ENCODE data around the gene CLDN22. TPM values are rescaled to one million over a fixed set of nuclear protein-coding genes. Genes with fewer than 3 reads are reported as not detected.

Gene CLDN22
- total and polyA plus RNA-seq, 4 donors, result 0.05 TPM; not detected in 3

DNA sequence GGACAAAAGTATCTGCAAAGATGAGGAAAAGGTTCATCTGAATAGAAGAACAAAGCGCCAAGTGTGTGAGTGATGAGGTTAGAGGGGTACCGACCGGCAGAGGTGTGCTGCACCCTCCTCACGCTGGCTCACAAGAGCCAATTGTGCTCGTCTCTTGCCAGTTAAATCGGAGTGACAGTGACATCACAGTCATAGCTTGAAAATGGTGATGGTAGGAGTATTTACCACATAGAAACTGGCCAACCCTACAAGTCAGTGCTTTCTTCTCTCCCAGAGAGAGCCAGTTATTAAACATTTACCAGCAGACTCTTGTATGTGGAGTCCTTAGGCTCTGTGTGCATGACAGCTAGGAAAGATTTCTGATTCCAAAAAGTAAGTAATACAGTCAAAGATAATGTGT is 32.4 kb downstream of the CLDN22 start:
- H3K27ac ChIP-seq (ENCODE audit: low read depth in 1 of 2, low read length in 2 of 2), result peak overlapping the region in 1 of 2 donors; percentile 21
- WGBS, result 65% methylated on average over 6 of the region's 6 CpGs
- peaks cover 2 to 41% (median 23%) of the 10 kb centered on the region in 4 donors for H3K36me3 ChIP-seq (ENCODE audit: control insufficient read depth in 4 of 4, insufficient read depth in 3 of 4, low read depth in 1 of 4, low read length in 3 of 4)

DNA sequence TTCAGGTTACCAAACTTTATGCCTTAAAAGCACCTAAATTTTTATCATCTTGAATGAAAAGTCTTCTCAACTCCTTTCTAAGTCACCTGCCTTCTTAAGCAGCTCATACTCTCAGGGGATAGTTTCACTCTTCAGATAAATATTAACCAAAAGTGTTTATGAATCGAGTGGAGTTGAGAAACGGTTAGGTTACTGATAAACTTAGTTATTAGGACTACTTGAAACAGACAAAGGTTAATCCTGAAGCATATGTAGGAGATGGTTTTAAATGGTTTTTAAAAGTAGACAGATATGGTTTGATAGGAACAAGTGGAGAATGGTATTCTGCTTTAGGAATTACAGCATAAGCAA is 32.8 kb downstream of the CLDN22 start:
- peak overlapping the region in 1 of 2 donors; percentile 21 for H3K27ac ChIP-seq (ENCODE audit: low read depth in 1 of 2, low read length in 2 of 2)
- DNase-seq (ENCODE audit: low spot score), result no peak
- TF ChIP-seq YY1 (IDR thresholded peaks at IDR 0.05) (no peak), HNF4A (conservative IDR thresholded peaks at IDR 0.05) (peak in 1 of 2 donors; percentile 8)
- 25% methylated on average over 2 of the region's 2 CpGs for WGBS
- no peak overlapping the region for H3K9ac ChIP-seq (ENCODE audit: low read depth in 1 of 2, low read length in 2 of 2)
- peaks cover 3 to 32% (median 23%) of the 10 kb centered on the region in 4 donors for H3K4me1 ChIP-seq (ENCODE audit: control insufficient read depth in 4 of 4, insufficient read depth in 4 of 4, low read length in 3 of 4)
- no peaks in the 10 kb centered on the region for H3K9me3 ChIP-seq (ENCODE audit: control insufficient read depth in 4 of 4, low read length in 3 of 4)
- no peak overlapping the region for H3K4me3 ChIP-seq (ENCODE audit: low read depth in 1 of 3, low read length in 3 of 3)
- peaks cover 2 to 41% (median 25%) of the 10 kb centered on the region in 4 donors for H3K36me3 ChIP-seq (ENCODE audit: control insufficient read depth in 4 of 4, insufficient read depth in 3 of 4, low read depth in 1 of 4, low read length in 3 of 4)
- H3K27me3 ChIP-seq (ENCODE audit: control insufficient read depth in 4 of 4, insufficient read depth in 4 of 4, low read length in 3 of 4), result no peaks in the 10 kb centered on the region

More for the DNA sequence above, 32.4 kb downstream of the CLDN22 start:
- no peak for DNase-seq (ENCODE audit: low spot score)
- H3K9ac ChIP-seq (ENCODE audit: low read depth in 1 of 2, low read length in 2 of 2), result no peak overlapping the region
- no peaks in the 10 kb centered on the region for H3K27me3 ChIP-seq (ENCODE audit: control insufficient read depth in 4 of 4, insufficient read depth in 4 of 4, low read length in 3 of 4)
- peaks cover 3 to 32% (median 23%) of the 10 kb centered on the region in 4 donors for H3K4me1 ChIP-seq (ENCODE audit: control insufficient read depth in 4 of 4, insufficient read depth in 4 of 4, low read length in 3 of 4)
- TF ChIP-seq HNF4G (IDR thresholded peaks at IDR 0.05), result no peak
- TF ChIP-seq NR2F2 (IDR thresholded peaks at IDR 0.05), result no peak
- no peak for TF ChIP-seq HNF4A (conservative IDR thresholded peaks at IDR 0.05)
- TF ChIP-seq FOXA1 (IDR thresholded peaks at IDR 0.05), result no peak
- TF ChIP-seq YY1 (IDR thresholded peaks at IDR 0.05), result no peak
- H3K4me3 ChIP-seq (ENCODE audit: low read depth in 1 of 3, low read length in 3 of 3), result no peak overlapping the region
- H3K9me3 ChIP-seq (ENCODE audit: control insufficient read depth in 4 of 4, low read length in 3 of 4), result no peaks in the 10 kb centered on the region

DNA sequence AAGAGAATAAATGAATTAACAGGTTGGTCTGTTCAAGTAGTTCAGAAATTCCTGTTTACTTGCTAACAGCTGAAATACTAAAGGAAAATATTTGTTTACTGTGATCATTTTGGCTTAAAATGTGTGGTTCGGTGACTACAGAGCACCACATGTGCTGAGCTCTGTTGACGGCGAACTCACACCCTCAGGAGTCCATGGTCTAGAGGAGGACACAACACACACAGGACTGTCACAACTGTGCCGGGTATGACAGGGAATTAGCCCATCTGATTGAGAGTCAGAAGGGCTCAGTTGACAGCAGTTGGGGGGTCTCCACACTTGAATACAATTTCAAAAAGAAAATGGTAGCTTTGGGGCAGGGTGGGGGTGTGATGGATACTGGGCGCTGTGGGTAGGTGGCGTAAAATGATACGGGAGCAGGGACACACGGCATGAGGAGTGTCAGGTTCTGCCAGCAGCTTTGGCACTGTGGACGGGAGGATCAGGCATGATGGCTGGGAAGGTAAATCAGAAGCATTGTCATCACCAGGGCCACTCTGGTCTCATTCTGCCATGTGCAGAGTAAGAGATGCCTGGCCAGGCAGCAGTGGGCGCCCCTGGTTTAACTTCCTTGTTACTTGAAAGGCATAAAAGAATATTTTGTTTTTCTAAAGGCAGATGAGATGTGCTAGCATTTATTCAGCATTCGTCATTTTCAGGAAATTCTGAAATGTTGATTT is 33.3 kb downstream of the CLDN22 start:
- H3K4me1 ChIP-seq (ENCODE audit: control insufficient read depth in 4 of 4, insufficient read depth in 4 of 4, low read length in 3 of 4), result peaks cover 3 to 36% (median 23%) of the 10 kb centered on the region in 4 donors
- 70% methylated on average over 11 of the region's 11 CpGs for WGBS
- H3K27ac ChIP-seq (ENCODE audit: low read depth in 1 of 2, low read length in 2 of 2), result peak overlapping the region; percentile 21 to 36
- TF ChIP-seq, protein P1, sequence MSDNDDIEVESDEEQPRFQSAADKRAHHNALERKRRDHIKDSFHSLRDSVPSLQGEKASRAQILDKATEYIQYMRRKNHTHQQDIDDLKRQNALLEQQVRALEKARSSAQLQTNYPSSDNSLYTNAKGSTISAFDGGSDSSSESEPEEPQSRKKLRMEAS (IDR thresholded peaks at IDR 0.05), result no peak
- TF ChIP-seq EGR1 (IDR thresholded peaks at IDR 0.05; ENCODE audit: low read depth in 2 of 2) (no peak), HNF4A (conservative IDR thresholded peaks at IDR 0.05) (no peak), RAD21 (IDR thresholded peaks at IDR 0.05) (no peak), FOXA2 (IDR thresholded peaks at IDR 0.05) (no peak), YY1 (IDR thresholded peaks at IDR 0.05) (no peak), JUND (IDR thresholded peaks at IDR 0.05) (no peak), RXRA (IDR thresholded peaks at IDR 0.05) (no peak), FOXA1 (IDR thresholded peaks at IDR 0.05) (no peak)
- TF ChIP-seq, protein P2, sequence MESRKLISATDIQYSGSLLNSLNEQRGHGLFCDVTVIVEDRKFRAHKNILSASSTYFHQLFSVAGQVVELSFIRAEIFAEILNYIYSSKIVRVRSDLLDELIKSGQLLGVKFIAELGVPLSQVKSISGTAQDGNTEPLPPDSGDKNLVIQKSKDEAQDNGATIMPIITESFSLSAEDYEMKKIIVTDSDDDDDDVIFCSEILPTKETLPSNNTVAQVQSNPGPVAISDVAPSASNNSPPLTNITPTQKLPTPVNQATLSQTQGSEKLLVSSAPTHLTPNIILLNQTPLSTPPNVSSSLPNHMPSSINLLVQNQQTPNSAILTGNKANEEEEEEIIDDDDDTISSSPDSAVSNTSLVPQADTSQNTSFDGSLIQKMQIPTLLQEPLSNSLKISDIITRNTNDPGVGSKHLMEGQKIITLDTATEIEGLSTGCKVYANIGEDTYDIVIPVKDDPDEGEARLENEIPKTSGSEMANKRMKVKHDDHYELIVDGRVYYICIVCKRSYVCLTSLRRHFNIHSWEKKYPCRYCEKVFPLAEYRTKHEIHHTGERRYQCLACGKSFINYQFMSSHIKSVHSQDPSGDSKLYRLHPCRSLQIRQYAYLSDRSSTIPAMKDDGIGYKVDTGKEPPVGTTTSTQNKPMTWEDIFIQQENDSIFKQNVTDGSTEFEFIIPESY (IDR thresholded peaks at IDR 0.05), result no peak
- TF ChIP-seq, protein P3, sequence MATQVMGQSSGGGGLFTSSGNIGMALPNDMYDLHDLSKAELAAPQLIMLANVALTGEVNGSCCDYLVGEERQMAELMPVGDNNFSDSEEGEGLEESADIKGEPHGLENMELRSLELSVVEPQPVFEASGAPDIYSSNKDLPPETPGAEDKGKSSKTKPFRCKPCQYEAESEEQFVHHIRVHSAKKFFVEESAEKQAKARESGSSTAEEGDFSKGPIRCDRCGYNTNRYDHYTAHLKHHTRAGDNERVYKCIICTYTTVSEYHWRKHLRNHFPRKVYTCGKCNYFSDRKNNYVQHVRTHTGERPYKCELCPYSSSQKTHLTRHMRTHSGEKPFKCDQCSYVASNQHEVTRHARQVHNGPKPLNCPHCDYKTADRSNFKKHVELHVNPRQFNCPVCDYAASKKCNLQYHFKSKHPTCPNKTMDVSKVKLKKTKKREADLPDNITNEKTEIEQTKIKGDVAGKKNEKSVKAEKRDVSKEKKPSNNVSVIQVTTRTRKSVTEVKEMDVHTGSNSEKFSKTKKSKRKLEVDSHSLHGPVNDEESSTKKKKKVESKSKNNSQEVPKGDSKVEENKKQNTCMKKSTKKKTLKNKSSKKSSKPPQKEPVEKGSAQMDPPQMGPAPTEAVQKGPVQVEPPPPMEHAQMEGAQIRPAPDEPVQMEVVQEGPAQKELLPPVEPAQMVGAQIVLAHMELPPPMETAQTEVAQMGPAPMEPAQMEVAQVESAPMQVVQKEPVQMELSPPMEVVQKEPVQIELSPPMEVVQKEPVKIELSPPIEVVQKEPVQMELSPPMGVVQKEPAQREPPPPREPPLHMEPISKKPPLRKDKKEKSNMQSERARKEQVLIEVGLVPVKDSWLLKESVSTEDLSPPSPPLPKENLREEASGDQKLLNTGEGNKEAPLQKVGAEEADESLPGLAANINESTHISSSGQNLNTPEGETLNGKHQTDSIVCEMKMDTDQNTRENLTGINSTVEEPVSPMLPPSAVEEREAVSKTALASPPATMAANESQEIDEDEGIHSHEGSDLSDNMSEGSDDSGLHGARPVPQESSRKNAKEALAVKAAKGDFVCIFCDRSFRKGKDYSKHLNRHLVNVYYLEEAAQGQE (IDR thresholded peaks at IDR 0.05), result no peak
- TF ChIP-seq, protein P4, sequence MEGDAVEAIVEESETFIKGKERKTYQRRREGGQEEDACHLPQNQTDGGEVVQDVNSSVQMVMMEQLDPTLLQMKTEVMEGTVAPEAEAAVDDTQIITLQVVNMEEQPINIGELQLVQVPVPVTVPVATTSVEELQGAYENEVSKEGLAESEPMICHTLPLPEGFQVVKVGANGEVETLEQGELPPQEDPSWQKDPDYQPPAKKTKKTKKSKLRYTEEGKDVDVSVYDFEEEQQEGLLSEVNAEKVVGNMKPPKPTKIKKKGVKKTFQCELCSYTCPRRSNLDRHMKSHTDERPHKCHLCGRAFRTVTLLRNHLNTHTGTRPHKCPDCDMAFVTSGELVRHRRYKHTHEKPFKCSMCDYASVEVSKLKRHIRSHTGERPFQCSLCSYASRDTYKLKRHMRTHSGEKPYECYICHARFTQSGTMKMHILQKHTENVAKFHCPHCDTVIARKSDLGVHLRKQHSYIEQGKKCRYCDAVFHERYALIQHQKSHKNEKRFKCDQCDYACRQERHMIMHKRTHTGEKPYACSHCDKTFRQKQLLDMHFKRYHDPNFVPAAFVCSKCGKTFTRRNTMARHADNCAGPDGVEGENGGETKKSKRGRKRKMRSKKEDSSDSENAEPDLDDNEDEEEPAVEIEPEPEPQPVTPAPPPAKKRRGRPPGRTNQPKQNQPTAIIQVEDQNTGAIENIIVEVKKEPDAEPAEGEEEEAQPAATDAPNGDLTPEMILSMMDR (IDR thresholded peaks at IDR 0.05; ENCODE audit: low read depth, low read length, missing input control), result no peak
- TF ChIP-seq, protein P5, sequence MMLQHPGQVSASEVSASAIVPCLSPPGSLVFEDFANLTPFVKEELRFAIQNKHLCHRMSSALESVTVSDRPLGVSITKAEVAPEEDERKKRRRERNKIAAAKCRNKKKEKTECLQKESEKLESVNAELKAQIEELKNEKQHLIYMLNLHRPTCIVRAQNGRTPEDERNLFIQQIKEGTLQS (IDR thresholded peaks at IDR 0.05), result no peak
- H3K27me3 ChIP-seq (ENCODE audit: control insufficient read depth in 4 of 4, insufficient read depth in 4 of 4, low read length in 3 of 4), result no peaks in the 10 kb centered on the region
- peaks cover 2 to 46% (median 25%) of the 10 kb centered on the region in 4 donors for H3K36me3 ChIP-seq (ENCODE audit: control insufficient read depth in 4 of 4, insufficient read depth in 3 of 4, low read depth in 1 of 4, low read length in 3 of 4)
- no peaks in the 10 kb centered on the region for H3K9me3 ChIP-seq (ENCODE audit: control insufficient read depth in 4 of 4, low read length in 3 of 4)
- H3K9ac ChIP-seq (ENCODE audit: low read depth in 1 of 2, low read length in 2 of 2), result no peak overlapping the region
- DNase-seq (ENCODE audit: low spot score), result no peak
- H3K4me3 ChIP-seq (ENCODE audit: low read depth in 1 of 3, low read length in 3 of 3), result no peak overlapping the region

All from liver (tissue), 9 donors.